NK-92 (cell line): ENCODE measurements around the gene MMS19.
"Not testable (repeated sequence)": the region's sequence is repeated elsewhere in the genome, so short reads cannot be mapped to it uniquely, and the experiment has no call there.

Experiments used
- DNase-seq: peaks from one replicate; lab custom pipeline; 2025; ENCODE audit not compliant: unreplicated experiment; lab: John Stamatoyannopoulos, UW

Gene MMS19

DNA sequence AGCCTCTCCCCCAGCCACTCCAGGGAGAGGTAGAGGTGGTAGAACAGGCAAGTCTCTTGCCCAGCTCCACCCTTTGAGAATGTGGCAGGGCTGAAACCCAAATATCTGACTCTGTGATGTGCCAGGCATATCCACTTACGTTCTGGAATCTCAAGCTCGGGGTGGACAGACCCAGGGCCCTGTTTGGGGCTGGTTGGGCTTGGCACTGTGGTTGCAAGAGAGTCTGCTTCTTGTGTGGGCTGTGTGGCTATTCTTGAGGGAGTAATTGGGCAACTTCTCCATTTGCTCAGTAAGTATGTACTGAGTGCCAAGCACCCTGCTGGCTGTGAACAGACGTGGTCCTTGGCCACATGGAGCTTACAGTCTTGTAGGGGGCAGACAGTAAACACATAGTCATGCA, 5.2 kb upstream of the MMS19 start:
- no peak for DNase-seq

DNA sequence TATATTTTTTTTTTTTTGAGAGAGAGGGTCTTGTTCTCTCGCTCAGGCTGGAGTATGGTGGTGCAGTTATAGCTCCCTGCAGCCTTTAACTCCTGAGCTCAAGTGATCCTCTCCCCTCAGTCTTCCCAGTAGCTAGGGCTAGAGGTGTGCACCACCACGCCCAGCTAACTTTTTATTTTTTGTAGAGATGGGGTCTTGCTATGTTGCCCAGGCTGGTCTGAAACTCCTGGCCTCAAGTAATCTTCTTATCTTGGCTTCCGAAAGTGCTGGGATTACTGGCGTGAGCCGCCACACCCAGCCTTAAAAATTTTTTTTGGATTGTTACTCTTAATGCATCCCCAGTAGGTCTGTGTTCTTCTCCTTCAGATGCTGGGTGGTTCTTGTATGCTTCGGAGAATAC, 4.7 kb upstream of the MMS19 start:
- no peak for DNase-seq

DNA sequence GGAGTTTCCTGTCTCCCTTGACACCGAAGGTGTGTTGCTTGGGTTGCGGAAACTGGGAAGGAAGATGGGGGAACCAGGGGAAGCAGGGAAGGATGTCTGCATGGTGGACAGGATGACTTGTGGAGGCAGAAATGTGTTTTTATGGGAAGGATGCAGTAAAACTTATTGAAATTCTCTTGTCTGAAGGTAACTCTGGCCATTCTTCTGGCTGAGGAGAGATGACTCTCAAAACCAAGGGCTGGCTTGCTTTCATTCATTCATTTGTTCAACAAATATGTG, 2.0 kb upstream of the MMS19 start:
- DNase-seq, result no peak

DNA sequence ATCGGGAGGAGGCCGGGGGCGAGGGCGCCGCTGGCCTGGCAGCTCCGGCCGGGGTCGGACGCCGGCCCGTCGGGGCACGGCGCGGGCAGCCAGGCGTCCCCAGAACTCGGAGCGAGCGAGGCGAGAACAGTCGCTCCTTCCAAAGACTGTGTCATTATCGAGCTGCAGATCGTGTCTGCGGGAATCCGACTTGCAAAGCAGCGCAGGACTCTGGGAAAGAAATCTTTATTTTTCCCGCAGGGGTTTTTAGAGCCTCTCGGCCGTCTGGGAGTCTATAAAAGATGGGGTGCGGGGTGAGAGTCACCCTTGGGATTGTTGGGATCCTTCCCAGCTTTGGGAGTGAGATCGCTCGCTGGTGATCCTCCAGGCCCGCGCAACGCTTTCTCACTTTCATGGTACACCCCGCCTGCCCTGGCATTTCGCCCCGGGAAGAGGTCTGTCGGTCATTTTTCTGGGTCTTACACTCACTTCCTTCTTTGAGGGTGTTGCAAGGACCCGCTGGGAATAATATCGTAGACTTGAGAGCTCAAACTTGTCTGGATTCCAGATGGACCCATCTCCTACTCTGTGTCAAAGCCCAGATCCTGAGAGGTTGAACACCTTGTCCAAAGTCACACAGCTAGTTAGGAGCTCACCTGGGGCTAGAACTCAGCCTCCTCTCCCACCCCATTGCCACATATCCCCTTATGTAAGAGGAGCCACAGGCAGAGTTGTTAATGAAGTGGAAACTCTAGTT, 1.5 kb upstream of the MMS19 start:
- DNase-seq, result no peak

DNA sequence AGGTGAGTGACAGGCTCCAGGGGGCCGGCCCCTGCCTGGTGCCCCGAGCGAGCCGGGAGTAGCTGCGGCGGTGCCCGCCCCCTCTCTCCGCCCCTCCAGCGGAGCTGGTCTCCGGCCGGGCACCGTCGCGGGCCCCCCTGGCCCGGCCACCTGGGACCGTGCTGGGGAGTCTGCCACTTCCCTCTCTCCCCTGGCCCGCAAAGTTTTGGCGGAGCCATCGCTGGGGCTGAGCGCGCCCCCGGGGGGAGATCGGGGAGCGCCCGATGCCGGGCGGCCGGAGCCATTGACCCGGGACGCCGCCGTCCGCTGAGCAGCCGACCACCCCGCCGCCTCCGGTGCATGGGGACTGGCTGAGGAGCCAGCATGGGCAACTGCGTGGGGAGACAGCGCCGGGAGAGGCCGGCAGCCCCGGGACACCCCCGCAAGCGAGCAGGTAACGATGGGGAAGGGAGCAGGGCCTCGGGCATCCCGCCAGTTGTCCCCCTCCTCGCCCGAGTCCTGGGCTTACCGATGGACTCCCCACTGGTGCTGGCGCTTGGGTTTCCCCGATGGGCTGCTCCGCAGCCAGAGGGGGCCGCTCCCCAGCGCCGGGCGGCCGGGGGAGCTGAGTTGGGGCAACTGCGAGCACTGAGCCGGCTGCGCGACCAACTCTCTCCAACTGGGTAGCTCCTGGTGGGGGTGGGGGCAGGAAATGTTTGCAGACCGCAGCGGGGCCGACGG, 779 bp upstream of the MMS19 start, which contains the start of gene UBTD1:
TSS of gene UBTD1 (plus strand) at position 84 of the 720 bp plus-strand sequence. CDS start at position 364, 280 bp downstream.
- no peak for DNase-seq

DNA sequence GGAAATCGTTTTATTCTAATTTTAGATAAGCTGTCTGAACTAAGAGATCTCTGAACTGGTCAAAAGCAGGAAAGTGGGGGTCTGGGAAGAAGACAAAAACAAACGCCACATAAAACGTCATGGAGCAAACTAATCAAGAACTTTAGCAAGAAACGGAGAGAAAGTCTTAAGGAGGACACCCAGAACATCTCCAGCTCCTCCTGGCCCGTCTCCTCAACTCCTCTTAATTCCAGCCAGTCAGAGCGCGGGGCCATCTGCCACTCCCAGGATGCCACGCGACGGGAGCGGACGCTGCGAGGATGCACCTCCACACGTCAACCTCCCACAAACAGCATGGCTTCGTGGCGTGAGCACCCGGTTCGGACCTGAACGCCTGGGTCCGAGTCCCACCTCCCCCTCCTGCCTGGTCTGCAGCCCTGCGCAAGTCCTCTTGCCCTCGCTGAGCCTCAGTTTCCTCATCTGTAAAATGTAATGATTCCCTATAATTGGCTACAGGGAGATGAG, 598 bp downstream of the MMS19 start:
- DNase-seq, result no peak

DNA sequence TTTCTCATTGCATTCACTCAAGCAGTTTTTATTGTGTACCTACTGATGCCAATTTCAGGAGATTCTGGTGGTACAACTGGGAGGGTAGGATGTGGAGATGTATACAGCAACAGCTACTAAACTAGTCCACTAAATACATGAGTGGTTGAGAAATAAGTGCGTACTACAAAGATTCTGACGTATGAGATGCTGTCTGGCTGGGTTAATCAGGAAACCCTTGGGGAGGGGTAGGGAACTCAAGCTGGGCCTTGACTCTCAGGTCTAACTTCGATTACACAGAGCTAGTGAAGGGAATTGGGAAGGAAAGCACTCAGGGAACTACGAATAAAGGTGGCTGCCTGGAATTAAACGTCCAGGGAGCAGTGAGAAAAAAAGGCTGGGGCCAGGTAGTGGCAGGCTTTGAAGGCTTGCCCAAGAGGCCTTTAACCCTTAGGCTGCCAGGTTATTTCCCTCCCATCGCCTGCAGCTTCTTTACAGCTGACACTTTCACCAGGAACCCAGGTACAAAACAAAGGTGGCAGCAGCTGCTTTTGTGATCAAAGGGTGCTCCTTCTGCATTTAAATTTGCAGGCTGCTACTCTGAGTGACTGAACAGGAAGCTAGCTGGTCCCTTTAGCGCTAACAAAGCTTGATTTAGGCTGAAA, 3.2 kb downstream of the MMS19 start:
- DNase-seq, result no peak

DNA sequence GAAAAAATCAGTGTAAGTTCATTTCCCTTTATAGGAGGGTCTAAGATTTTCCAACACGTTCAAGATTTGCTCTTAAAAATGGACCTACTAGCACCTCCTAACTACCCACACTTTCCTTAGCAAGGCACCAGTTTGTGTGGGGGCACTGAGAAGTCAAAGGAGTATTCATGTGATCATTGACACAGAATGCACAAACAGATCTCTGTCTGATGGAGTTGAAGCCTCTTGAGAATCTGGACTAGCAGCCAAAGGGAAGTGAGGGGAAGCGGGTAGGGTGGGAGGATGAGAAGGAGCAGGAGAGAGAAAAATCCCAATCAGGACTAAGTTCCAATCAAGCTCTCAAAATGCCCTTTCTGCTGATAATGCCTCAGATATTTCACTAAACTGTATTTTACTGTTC, 4.1 kb downstream of the MMS19 start:
- DNase-seq, result no peak

DNA sequence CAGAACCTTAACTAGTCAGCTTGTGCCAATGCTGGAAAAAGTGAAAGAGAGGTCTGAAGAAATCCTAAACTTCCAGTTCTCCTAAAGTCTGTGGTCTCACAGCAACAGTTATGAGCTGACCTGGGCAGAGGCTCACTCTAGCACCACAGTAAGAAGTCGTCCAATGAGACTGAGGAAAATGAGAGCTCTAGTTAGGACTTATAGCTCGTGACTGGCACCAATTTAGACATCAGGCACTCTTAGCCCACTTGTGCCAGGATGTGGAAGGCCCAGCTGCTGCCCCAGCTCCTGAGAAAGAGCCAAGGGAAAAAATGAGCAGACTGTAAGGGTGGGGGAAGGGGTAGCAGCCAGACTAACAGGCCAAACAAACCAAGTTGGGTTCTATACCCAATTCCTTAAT, 7.6 kb downstream of the MMS19 start:
- DNase-seq, result no peak

DNA sequence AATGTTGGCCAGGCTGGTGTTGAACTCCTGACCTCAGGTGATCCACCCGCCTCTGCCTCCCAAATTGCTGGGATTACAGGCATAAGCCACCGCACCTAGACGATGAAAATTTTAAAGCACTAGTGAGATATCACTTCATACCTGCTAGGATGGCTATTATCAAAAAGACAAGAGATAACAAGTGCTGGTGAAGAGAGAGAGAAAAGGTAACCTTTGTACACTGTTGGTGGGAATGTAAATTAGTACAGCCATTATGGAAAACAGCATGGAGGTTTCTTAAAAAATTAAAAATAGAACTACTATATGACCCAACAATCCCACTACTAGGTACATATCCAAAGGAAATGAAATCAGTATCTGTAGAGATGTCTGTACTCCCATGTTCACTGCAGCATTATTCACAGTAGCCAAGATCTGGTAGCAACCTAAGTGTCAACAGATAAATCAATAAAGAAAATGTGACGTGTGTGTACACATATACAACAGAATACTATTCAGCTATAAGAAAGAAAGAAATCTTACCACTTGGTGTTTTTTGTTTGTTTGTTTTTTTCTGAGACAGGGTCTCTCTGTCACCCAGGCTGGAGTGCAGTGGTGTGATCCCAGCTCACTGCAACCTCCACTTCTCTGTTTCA, 12.5 kb downstream of the MMS19 start:
- no peak for DNase-seq

DNA sequence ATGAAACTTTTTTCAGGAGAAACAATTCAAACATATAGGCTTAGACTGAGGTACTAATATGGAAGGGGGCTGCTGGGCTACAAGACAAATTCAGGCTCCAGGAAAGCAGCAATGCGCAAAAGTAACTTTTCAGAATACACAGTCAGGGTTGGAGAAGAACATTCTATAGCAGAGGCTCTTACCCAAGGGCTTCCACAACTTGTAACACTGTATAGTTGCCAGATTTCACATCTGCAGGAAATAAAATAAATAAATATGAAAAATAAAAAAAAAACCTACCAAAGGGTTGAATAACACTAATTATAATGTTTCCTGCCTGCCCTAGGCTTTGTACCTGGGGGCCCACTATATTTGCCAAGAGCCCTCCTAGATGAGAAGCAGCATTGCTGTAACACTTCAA, 14.3 kb downstream of the MMS19 start:
- DNase-seq, result no peak

DNA sequence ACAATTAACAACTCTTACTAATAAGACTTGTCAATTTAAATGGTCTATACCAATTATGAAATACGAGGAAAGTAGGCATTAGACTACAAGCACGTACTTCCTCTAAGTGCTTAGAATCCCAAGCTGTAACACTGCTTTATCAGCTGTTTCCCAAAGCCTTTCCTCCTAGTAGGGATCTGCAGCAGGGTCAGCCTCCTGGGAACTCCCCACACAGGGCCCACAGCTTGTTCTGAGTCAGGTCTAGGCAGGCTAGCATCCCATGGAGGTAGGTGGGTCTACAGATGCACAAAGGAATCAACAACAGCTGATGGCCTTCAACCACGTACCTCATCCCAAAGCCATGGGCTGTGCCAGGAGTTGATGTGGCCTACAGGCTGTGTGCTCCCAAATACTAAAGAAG, 14.7 kb downstream of the MMS19 start:
- DNase-seq, result no peak

DNA sequence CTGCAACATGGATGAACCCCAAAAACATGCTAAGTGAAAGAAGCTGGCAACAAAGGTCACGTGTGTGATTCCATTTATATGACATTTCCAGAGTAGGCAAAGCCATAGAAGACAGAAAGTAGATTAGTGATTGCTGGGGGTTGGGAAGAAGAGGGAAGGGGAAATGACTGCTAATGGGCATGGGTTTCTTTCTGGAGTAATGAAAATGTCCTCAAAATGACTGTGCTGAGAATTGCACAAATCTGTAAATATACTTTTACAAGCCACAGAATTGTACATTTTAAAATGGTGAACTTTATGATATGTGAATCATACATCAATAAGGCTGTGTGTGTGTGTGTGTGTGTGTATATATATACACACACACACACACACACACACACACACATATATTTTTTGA, 15.8 kb downstream of the MMS19 start:
- DNase-seq, result no peak

DNA sequence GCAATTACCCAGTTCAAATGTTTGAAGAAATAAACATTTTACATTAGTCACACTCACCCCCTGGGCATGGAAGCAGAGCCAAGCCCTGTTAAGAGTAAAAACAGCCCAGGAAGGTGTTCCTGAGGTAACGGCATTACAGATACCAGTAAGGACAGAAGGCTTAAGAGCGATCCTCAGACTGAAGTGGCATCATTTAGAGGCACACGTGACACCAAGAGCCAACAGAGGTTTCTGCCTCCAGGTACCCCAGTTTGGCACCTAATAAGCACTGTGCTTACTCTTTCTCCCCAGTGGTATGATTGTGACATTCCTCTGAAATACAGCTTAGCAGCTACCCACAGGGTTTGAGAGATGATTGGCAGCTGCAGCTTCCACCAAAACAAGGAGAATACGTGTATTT, 17.2 kb downstream of the MMS19 start:
- DNase-seq, result no peak

DNA sequence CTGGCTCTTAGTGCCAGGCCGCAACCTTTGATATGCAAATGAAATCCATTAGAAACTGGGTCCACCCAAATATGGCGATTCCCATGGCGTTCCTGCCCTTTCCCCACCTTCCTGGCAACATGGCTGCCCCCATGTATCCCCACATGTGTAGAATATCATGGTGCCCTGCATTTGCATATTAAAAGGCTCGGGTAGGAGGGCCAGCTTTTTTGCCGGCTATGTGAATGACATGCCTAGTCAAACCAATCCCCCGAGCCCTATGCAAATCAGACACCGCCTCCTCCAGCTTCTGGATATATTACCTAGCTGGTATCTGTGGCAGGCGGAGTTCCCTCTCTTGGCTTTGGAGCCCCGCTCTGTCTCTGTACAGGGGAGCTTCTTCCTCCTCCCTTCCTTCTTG, 18.3 kb downstream of the MMS19 start:
- DNase-seq, result no peak

DNA sequence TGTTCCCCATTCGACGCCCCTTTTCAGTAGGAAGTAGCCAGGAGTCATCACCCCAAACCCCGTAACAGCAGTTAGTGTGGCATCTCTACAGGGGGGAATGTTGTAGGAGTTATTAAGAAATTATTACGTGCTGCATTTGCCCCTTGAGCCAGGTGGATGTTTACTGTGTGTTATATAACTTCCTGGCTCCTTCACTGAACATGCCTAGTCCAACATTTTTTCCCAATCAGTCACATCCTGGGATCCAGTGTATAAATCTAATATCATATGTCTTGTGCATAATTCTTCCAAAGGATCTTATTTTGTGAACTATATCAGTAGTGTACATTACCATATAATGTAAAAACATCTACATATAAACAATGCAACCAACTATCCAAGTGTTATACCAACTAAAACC, 18.8 kb downstream of the MMS19 start:
- DNase-seq, result not testable (repeated sequence)

DNA sequence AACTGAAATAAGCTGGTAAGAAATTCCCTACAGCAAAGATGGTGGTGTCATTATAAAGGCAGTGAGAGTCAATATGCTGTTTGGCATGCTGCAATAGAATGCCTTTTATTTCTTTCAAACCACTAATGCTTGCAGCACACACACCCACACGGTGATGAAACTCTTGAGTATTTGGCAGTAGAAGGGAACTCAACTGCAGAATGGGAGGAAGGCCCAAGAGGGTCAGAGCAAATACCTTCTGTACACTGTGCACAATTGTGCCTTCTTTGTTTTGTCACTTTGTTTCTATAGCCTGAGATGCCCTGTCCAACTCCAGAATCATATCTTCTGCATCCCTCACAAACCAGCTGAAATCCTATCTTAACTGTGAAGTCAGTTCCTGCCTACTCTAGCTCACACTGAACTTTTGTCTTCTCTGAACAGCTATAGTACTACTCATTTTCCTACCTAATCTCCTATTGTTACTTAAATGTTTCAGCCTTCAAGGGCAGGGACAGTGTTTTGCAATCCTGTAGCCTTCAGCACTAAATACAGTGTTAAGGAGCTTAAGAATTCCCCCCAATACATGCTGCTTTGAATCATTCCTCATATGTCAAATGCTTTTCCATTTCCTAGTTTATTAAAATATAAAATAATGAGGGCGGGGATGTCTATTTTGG, 22.2 kb downstream of the MMS19 start:
- DNase-seq, result no peak

DNA sequence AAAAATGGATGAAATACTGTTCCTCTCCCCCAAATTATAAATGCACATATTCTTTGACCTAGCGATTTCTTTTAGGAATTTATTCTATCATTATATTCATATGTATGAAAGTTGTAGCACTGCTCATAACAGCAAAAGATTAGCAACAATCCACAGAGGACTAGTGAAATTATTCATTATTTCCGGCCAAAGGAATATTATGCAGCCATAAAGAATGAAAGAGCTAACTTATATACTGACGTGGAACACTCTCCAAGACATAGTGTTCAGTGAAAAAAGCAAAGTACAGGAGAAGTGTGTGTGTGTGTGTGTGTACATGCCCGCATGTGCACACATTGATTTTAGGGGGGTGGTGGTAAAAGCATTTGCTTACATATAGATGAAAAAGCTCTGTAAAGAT, 23.3 kb downstream of the MMS19 start:
- DNase-seq, result no peak

DNA sequence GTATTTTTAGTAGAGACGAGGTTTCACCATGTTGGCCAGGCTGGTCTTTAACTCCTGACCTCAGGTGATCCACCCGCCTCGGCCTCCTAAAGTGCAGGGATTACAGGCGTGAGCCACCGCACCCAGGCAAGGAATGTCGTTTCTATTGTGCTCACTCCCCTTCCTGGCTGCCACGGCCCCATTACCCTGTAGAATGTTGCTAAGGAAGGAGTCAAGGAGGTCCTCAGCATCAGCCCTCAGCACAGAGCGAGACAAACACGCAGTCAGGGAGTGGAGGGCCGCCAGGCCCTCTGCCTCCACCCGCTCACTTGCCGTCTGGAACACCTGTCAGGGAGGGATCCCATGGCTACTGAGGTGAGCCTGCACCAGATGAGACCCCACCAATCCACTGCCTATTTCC, 29.4 kb downstream of the MMS19 start:
- not testable (repeated sequence) for DNase-seq

DNA sequence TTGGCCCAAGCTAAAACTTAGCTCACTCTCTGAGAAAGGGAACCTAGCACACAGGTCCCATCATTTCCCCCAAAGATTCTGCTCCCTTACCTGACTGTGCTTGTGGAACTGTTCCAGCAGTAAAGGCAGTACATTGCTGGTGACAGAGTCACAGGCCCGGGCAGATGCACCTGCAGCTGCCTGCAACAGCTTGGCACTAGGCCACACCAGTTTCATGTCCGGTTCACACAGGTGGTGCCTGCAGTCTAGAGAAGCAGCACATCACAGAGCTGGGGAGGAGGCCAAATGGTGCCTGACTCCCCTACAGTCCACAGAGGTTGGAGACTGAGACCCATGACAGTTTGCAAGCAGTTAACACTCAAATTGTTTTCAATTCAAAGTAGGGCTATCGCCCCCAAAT, 30.1 kb downstream of the MMS19 start:
- DNase-seq, result no peak

DNA sequence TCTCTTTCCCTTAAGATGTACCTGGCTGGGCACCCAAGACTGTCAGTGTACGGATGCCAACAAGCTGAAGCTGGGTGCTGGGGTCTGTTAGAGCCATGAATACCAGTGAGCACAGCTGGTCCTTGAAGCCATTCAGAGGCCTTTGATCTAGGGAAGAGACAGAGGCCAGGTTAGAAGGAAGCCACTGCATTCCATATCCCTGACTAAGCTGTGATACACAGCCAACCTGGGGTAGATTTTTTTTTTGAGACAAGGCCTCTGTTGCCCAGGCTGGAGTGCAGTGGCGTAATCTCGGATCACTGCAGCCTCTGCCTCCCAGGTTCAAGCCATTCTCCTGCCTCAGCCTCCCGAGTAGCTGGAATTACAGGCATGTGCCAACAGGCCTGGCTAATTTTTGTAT, 31.5 kb downstream of the MMS19 start:
- no peak for DNase-seq
